RWPE1 (cell line): ENCODE data around the gene ZRANB1.
"Not testable (repeated sequence)": the region's sequence is repeated elsewhere in the genome, so short reads cannot be mapped to it uniquely, and the experiment has no call there.

Source experiments
- CTCF ChIA-PET: fragments of 350-600 bp; sonication (Branson Sonifier 250); formaldehyde crosslinking; extraction: SDS; loops from one replicate; lab custom pipeline; 2021; lab: Yijun Ruan, JAX
- POLR2A ChIA-PET: fragments of 400-600 bp; formaldehyde crosslinking; extraction: SDS; loops from one replicate; lab custom pipeline; 2020; ENCODE audit warnings: antibody characterized with exemption; ENCODE audit not compliant: low non-redundant PET; lab: Yijun Ruan, JAX
- DNase-seq: peaks from one replicate; pipeline ENCODE4 v3.0.0; 2012; ENCODE audit warnings: low spot score
- H3K27ac ChIP-seq: fragments of 450-650 bp; 2 replicates; pipeline ENCODE4 v1.5.1; 2017
- CTCF ChIP-seq: fragments of 450-650 bp; conservative IDR thresholded peaks from 2 replicates; pipeline ENCODE4 v1.5.1; 2017; ENCODE audit warnings: low read depth, mild to moderate bottlenecking

The ZRANB1 gene

GRCh38 chr10:124985162-124985561, 43.2 kb downstream of the ZRANB1 start:
- POLR2A ChIA-PET = no interaction called here
- no peak for TF ChIP-seq CTCF
- DNase-seq = no peak
- CTCF ChIA-PET = no interaction called here
- no peak overlapping the region for H3K27ac ChIP-seq

GRCh38 chr10:124987788-124988187, 45.9 kb downstream of the ZRANB1 start:
- no peak overlapping the region for H3K27ac ChIP-seq
- POLR2A ChIA-PET = no interaction called here
- no peak for DNase-seq
- no peak for TF ChIP-seq CTCF
- CTCF ChIA-PET = interaction anchor here (0.6 kb wide), 1 partner anchor 455 kb away, joined by 3 read pairs; no protein-coding TSS in a partner anchor

GRCh38 chr10:124988753-124989152, 46.8 kb downstream of the ZRANB1 start:
- POLR2A ChIA-PET, H3K27ac ChIP-seq, DNase-seq: not testable (repeated sequence)
- CTCF ChIA-PET = interaction anchor here (0.6 kb wide), 1 partner anchor 402 kb away, joined by 5 read pairs; no protein-coding TSS in a partner anchor

- POLR2A ChIA-PET = no interaction called here
- TF ChIP-seq CTCF = no peak
- DNase-seq = no peak
- peak overlapping the region; percentile 52 for H3K27ac ChIP-seq
- CTCF ChIA-PET = interaction anchor here (0.6 to 1.5 kb wide), 6 partner anchors 27 to 1393 kb away, joined by 3 to 5 read pairs (median 3); no protein-coding TSS in a partner anchor
Measured at GRCh38 chr10:124989526-124989925, 47.6 kb downstream of the ZRANB1 start.

- TF ChIP-seq CTCF = no peak
- CTCF ChIA-PET = interaction anchor here (0.7 to 1.5 kb wide), 3 partner anchors 21 to 1211 kb away, joined by 3 read pairs; no protein-coding TSS in a partner anchor
- POLR2A ChIA-PET = no interaction called here
- H3K27ac ChIP-seq = peak overlapping the region; percentile 33
- no peak for DNase-seq
Measured at GRCh38 chr10:124990671-124991625, 49.0 kb downstream of the ZRANB1 start.

GRCh38 chr10:124991835-124992234, 49.9 kb downstream of the ZRANB1 start:
- no peak for TF ChIP-seq CTCF
- POLR2A ChIA-PET = no interaction called here
- no peak for DNase-seq
- H3K27ac ChIP-seq = no peak overlapping the region
- CTCF ChIA-PET = interaction anchor here (0.5 to 1.2 kb wide), 5 partner anchors 13 to 798 kb away, joined by 3 to 4 read pairs (median 3); no protein-coding TSS in a partner anchor
